DMS153 (cell line): ENCODE results near the gene ANKRD55.
"Not testable (repeated sequence)": the region's sequence is repeated elsewhere in the genome, so short reads cannot be mapped to it uniquely, and the experiment has no call there.

Experiments
- DNase-seq: peaks from one replicate; lab custom pipeline; 2025; lab: John Stamatoyannopoulos, UW

The ANKRD55 gene

DNA sequence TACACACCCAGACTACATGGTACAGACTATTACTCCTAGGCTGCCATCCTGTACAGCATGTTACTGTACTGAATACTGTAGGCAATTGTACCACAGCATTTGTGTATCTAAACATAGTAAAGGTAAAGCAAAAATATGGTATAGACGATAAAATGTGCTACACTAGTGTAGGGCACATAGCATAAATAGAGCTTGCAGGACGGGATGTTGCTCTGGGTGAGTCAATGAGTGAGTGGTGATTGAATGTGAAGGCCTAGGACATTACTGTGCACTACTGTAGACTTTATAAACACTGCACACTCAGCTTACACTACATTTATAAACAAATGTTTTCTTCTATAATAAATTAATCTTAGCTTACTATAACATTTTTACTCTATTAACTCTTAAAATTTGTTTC lies 25.6 kb downstream of the ANKRD55 start:
- no peak for DNase-seq

GRCh38 chr5:56206126-56206910 lies 26.8 kb downstream of the ANKRD55 start:
- no peak for DNase-seq

- not testable (repeated sequence) for DNase-seq
Measured at GRCh38 chr5:56203936-56204335, 29.2 kb downstream of the ANKRD55 start.

DNA sequence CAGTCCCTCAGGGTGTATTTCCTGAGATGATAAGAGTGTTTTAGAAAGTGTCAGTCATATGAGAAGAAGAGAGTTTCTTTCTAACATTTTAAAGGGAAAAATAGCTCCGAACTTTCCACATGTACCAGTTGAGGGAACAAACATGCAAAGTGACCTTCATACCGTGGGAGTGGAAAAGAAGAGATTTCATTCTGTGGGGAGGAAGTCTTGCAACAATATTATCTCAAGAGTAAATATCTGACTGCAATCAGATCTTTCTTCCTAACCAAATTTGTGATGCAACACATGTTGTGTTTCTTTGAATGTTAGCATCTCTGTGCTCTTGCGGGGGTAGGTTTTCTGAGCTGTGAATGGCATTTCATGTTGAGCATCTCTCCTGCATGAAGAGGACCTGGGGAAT lies 30.6 kb downstream of the ANKRD55 start:
- no peak for DNase-seq

DNA sequence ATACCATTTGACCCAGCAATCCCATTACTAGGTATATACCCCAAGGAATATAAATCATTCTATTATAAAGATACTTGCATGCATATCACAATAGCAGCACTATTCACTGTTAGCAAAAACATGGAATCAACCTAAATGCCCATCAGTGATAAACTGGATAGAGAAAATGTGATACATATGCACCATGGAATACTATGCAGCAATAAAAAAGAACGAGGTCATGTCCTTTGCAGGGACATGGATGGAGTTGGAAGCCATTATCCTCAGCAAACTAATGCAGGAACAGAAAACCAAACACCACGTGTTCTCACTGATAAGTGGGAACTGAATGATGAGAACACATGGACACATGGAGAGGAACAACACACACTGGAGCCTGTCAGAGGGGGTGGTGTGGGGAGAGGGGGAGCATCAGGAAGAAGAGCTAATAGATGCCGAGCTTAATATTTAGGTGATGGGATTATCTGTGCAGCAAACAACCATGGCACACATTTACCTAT lies 31.3 kb downstream of the ANKRD55 start:
- DNase-seq = not testable (repeated sequence)

DNA sequence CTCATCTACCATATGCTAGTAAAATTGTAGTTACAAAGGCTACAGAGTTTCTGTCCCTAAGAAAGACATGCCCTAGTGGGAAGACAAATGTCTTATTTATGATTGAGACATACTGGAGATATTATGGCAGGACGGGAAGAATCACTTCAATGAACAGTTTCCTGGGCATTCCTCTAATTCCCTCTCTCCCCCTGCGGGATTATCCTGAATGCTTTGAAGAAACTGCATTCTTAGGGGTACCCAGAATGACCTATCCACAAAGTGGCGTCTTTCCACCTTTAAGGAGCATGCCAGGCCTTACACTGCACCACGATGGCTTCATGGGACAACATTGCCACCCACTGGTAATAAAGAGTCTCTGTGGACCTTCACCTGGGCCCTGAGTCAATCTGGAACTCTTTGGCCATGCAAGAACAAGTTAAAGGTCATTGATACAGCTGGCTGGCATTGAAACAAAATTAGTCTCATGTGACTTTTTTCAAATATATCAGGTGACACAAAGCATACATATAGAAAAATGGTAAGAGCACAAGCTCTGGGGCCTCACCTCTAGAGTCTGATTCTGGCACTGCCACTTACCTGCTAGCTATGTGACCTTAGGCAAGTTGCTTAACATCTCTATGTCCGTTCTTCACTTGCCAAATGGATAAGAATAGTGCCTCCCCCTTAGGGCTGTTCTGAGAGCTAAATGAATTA lies 32.0 kb downstream of the ANKRD55 start:
- DNase-seq = peak; percentile 3

DNA sequence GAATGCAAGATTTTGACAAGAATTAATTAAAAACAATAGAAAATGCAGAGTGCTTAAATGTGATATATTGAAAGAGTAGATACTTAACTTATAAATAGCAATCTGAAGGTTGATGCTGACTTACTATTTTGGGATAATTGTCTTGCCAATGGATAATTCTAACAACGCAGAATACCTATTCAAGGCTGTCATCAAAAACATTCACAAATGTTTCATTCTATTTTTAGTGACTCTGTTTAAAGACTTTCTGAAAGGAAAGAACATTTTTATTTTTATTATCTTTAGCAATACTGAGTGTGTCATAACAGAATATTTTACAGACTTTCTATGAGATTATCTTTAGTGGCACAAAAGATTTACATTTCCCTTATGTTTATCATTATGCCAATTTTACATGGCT lies 38.1 kb downstream of the ANKRD55 start:
- DNase-seq = no peak

DNA sequence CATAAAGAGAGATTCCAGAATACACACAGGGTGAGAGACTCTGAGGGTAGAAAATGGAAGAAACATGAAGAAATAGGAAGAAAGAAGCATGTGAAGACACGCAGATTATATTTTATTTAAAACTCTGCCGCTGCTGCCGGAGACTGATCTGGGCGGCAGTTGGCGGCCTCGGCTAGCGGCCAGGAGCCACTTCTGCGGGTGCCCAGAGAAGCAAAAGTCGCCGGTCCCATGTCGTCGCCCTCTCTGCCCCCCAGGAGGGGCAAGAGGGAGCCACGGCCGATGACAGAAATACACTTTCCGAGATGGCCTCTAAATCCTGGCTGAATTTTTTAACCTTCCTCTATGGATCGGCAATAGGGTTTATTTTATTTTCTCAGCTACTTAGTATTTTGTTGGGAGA lies 40.9 kb downstream of the ANKRD55 start:
- DNase-seq = no peak

DNA sequence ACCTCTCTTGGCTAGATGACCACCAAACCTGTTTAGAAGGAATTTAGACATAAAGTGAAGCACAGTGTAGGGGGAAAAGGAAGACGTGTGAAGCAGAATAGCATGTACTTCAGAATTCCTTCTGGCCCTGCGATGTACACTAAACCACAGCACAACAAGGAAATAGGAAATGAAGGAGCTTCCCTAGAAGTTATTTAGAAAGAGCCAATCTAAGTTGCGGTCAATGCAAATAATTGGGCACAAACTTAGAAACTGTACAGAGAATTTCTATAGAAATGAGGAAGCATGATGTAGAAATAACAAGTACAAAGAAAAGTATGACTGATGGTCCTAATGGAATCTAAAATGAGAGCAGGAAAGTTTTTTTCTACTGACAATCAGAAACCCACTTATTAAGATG lies 41.5 kb downstream of the ANKRD55 start:
- DNase-seq = no peak

DNA sequence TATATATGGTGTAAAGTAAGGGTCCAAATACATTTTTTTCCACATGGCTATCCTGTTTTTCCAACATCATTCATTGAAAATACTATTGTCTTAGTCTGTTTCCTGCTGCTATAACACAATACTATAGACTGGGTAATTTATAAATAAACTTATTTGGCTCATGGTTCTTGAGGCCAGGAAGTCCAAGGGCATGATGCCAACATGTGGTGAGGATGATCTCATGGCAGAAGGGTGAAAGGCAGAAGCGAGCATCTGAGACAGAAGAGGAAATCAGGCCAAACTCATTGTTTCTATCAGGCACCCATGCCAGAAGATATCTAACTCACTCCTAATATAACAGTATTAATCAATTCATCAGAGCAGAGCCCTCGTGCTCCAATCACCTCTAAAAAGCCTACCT lies 42.6 kb downstream of the ANKRD55 start:
- no peak for DNase-seq

- no peak for DNase-seq
Measured at GRCh38 chr5:56185768-56186311, 47.3 kb downstream of the ANKRD55 start.

GRCh38 chr5:56183506-56183905 lies 49.6 kb downstream of the ANKRD55 start:
- DNase-seq = no peak

- DNase-seq = no peak
Measured at GRCh38 chr5:56179442-56179841, 53.7 kb downstream of the ANKRD55 start.

- DNase-seq = no peak
Measured at GRCh38 chr5:56178823-56179222, 54.3 kb downstream of the ANKRD55 start.

GRCh38 chr5:56176871-56177533 lies 56.1 kb downstream of the ANKRD55 start:
- DNase-seq = no peak

GRCh38 chr5:56176155-56176798 lies 56.9 kb downstream of the ANKRD55 start:
- no peak for DNase-seq

- DNase-seq = no peak
Measured at GRCh38 chr5:56175488-56175887, 57.6 kb downstream of the ANKRD55 start.

- no peak for DNase-seq
Measured at GRCh38 chr5:56175021-56175420, 58.1 kb downstream of the ANKRD55 start.

- no peak for DNase-seq
Measured at GRCh38 chr5:56172241-56172640, 60.9 kb downstream of the ANKRD55 start.

GRCh38 chr5:56170557-56170956 lies 62.6 kb downstream of the ANKRD55 start:
- no peak for DNase-seq

- DNase-seq = no peak
Measured at GRCh38 chr5:56169949-56170348, 63.2 kb downstream of the ANKRD55 start.

DNA sequence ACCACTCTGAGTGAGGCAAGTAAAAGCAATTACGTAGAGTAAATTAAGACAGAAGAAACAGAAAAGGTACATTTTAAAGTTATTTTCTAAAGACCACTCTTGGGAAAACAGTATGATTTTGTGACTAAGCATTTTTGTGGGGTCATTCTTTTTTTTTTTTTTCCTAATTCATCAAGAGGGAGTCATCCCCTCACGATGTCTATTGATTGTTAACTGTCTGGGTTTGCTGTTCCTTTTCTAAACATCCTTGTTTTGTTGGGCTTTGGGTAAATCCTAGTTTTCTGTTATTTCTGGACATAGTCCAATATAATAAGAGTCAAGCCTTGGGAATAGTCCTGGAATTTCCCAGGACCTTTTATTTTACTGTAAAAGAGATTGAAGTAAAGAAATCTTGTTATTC lies 63.8 kb downstream of the ANKRD55 start:
- no peak for DNase-seq
